Omental fat pad (tissue), 4 donors: Measurements from ENCODE around the gene ACOX2. TPM values are rescaled to one million over a fixed set of nuclear protein-coding genes. Genes with fewer than 3 reads are reported as not detected.

Source experiments
- ATAC-seq: fragments of 150-250 bp; one replicate; pipeline ENCODE4 v1.9.1; 2016; ENCODE audit warnings: mild to moderate bottlenecking, moderate library complexity; ENCODE audit not compliant: low FRiP score
- DNase-seq: peaks from one replicate; pipeline ENCODE4 v3.0.0-alpha.2; 2019; ENCODE audit warnings: low spot score
- total RNA-seq, 4 donors: library from RNA; depleted of rRNA; stranded (reverse); fragments of >200 nt; gene quantifications; one replicate each; pipeline ENCODE4 v1.1.0, GENCODE V29; 2016
- TF ChIP-seq, protein P1 (sequence below), 3 donors: fragments of 450-650 bp; IDR thresholded peaks; one replicate each; pipeline ENCODE4 v1.5.1; 2016 to 2017; ENCODE audit warnings: antibody characterized with exemption in 3 of 3, mild to moderate bottlenecking in 3 of 3, moderate library complexity in 2 of 3

Gene ACOX2
- total RNA-seq, 4 donors from 2014 or later, result 10.4 to 26.8 (median 15.3) TPM

DNA sequence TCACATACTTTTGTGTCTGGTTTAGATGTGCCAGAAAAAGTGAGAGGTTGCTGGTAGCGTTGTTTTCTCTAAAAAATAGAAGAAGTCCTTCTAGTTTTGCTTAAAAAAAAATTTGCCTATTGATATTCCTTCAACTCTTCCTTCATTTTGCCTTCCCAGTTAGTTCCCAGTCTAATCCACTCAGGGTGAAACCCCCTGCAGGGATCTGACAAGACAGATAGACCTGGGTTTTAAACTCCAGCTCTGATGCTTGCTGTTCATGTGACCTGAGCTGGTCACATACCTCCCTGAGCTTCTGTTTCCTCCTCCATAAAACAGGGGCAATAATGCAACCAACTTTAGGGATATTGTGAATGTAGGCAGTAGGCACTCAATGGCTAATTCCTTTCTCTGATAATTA is 63.7 kb downstream of the ACOX2 start:
- TF ChIP-seq, protein P1, sequence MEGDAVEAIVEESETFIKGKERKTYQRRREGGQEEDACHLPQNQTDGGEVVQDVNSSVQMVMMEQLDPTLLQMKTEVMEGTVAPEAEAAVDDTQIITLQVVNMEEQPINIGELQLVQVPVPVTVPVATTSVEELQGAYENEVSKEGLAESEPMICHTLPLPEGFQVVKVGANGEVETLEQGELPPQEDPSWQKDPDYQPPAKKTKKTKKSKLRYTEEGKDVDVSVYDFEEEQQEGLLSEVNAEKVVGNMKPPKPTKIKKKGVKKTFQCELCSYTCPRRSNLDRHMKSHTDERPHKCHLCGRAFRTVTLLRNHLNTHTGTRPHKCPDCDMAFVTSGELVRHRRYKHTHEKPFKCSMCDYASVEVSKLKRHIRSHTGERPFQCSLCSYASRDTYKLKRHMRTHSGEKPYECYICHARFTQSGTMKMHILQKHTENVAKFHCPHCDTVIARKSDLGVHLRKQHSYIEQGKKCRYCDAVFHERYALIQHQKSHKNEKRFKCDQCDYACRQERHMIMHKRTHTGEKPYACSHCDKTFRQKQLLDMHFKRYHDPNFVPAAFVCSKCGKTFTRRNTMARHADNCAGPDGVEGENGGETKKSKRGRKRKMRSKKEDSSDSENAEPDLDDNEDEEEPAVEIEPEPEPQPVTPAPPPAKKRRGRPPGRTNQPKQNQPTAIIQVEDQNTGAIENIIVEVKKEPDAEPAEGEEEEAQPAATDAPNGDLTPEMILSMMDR (IDR thresholded peaks at IDR 0.05), result no peak
- ATAC-seq, result no peak

DNA sequence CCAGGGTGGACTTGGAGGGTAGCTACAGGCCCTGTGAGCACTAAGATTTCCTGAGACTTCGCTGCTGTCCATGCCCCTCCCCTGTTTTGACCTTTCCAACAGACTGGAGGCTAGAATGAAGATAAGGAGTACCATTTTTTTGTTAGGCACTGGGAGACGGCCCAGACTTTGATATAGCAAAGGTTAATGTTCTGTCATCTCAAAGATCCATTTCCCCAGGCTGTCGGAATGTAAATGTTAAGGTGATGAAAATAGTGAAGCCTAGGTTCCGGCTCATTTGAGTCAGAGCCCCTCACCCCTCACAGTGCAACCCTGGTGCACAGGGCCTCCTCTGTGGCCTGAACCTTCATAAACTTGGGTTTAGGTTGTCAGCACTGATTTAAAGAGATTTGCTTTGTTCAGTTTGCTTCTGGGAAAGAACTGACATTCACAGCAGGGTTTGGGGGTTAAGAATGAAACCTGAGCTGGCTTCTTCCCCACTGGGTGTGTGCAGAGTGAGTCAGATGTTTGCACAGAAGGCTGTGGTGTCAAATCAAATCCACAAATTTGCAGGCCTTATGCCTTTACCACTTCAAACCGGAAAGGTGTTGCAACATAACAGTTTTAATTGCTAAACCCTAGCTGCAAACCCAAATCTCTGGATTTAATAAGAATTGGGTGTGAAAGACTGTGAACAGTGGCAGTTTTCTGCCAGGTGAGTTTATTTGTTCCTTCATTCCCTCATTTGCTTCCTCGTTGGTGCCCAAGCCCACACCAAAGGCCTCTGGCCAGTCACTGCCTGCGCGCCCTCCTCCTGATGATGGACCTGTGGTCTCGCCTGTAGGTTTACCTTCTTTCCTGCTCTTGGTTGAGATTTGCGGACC is 65.7 kb downstream of the ACOX2 start:
- TF ChIP-seq, protein P1 (IDR thresholded peaks at IDR 0.05), result no peak
- DNase-seq (no peak), ATAC-seq (peak; percentile 96)

More for the DNA sequence above, 63.7 kb downstream of the ACOX2 start:
- no peak for DNase-seq

DNA sequence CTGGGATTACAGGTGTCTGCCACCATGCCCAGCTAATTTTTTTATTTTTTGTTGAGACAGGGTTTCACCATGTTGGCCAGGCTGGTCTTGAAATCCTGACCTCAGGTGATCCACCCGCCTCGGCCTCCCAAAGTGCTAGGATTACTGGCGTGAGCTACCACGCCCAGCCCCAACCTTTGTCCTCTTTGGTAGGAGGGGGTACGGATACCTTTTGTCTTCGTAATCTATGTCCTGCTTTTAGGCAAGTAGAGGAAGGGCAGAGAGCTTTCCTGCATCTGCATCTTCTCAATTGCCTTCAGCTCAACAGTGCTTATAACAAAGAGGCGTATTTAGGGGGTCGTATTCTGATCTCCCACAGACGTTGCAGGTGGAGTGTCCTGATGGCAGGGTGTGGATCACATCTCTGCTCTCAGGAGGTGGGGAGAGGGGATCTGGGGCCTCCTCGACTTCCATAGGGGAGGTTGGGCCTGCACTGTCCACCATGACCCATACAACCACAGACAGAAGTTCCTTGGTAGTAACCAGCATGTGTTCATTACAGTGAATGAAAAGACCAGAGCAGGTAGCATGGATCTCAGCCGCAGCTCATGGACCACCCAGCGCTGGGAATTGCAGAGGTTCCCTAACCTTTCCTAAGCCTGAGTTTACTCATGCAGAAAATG is 66.5 kb downstream of the ACOX2 start:
- TF ChIP-seq, protein P1 (IDR thresholded peaks at IDR 0.05), result no peak
- DNase-seq (no peak), ATAC-seq (no peak)

DNA sequence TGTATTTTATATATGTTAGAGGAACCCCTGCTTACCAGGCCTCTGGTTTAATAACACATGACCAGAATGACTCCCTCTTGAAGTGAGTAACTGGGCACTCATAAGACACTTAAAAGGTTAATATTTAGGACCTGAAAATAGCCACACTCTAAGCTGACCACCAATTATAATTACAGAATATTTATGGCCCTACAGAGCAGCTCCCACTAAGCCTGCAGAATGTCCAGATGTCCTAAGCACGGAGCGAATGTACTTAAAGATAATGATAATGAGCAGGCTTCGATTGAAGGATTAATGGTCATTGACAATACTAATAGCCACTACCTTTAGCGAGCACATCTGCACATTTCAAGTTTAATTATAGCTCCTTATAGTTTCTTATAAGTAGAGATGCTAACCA is 67.9 kb downstream of the ACOX2 start:
- TF ChIP-seq, protein P1 (IDR thresholded peaks at IDR 0.05), result no peak
- no peak for ATAC-seq
- no peak for DNase-seq

DNA sequence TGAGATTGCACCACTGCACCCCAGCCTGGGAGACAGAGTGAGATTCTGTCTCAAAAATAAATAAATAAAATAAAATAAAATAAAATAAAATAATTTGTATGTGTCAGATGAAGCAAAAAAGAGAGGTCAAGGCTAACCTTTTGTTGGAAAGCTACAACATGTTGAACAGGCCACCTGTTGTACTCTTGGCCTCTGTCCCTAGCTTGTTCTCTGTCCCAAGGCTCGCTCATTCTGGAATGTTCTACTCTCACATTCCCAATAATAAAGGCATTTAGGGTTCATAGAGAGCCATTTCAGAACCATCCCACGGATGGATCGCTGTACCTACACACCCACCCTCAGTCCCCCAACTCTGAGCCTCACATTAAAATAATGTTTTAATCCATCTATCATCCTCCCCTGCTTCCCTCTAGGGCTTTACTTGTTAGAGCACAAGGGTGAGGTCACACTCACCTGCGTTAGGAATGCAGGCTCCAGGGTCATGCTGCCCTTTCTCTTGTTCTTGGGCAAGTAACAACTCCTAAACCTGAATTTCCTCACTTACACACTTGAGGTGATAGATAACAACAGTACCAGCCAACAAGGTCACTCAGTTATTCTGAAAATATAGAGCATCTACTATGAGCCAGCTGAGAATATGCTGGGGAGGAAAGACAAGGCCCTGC is 70.0 kb downstream of the ACOX2 start:
- DNase-seq, result no peak
- TF ChIP-seq, protein P1 (IDR thresholded peaks at IDR 0.05), result no peak
- ATAC-seq, result no peak

DNA sequence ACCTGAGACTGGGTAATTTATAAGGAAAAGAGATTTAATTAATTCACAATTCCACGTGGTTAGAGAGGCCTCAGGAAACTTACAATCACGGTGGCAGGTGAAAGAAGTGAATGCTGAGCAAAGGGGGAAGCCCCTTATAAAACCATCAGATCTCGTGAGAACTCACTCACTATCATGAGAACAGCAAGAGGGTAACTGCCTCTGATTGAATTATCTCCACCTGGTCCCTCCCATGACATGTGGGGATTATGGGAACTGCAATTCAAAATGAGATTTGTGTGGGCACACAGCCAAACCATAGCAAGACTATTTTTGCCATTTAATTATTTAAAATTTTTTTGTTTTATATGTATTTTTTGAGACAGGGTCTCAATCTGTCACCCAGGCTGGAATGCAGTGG is 72.1 kb downstream of the ACOX2 start:
- ATAC-seq (no peak), DNase-seq (no peak)
- TF ChIP-seq, protein P1 (IDR thresholded peaks at IDR 0.05), result no peak
